Uterus (tissue), 2 donors: ENCODE results near the gene CTLA4.

ENCODE experiments used
- CTCF ChIP-seq, 4 experiments: fragments of 200-600 bp in 2 of 4; fragments of 450-650 bp in 2 of 4; sonication (generic) in 2 of 4; IDR thresholded peaks; one replicate each; pipeline ENCODE4 v1.5.1; 2016 to 2019; ENCODE audit warnings: antibody characterized with exemption in 4 of 4, mild to moderate bottlenecking in 2 of 4, moderate library complexity in 1 of 4
- POLR2A ChIP-seq, 2 donors: fragments of 450-650 bp; IDR thresholded peaks; one replicate each; pipeline ENCODE4 v1.6.1; 2016; ENCODE audit warnings: antibody characterized with exemption in 2 of 2, mild to moderate bottlenecking in 1 of 2, moderate library complexity in 1 of 2

DNA sequence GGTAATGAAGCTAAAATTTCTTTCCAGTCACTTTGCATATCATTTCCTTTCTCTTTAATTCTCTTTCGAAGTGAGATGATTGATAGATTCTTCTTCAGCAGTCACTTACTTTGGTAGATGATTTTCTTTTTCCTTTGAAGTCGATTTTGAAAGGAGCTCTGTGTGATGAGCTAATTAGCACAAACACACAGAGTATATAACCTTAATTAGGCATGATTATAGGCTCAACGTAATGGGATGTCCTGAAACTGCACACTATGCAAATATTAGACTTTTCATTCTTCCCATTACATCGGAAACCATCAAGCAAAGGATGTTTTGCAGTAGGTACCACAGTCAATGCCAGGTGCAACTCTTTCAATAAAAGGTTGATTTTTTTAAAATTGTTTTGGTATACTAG, 6.4 kb upstream of the CTLA4 start:
- TF ChIP-seq CTCF (IDR thresholded peaks at IDR 0.05) = no peak
- TF ChIP-seq POLR2A (IDR thresholded peaks at IDR 0.05) = no peak
